H1 (cell line): ENCODE results near the gene TMEM126B. TPM values are rescaled to one million over a fixed set of nuclear protein-coding genes. Genes with fewer than 3 reads are reported as not detected.
A peak's percentile ranks its signal among the peaks of the same experiment; 100 is the strongest.

ENCODE experiments used
- CTCF ChIA-PET: fragments of 300-600 bp; sonication (Branson Sonifier 250); formaldehyde crosslinking; loops from one replicate; lab custom pipeline; 2021; ENCODE audit not compliant: partially characterized antibody; lab: Charles Lee
- POLR2A ChIA-PET: fragments of 300-600 bp; sonication (Branson Sonifier 250); formaldehyde crosslinking; loops from one replicate; lab custom pipeline; 2021; ENCODE audit warnings: inconsistent platforms; ENCODE audit not compliant: partially characterized antibody; lab: Charles Lee
- DNase-seq, 2 experiments: peaks; one replicate each; pipeline versions ENCODE4 v3.0.0 to v3.0.0-alpha.2; 2010 to 2022; ENCODE audit warnings: low spot score in 2 of 2, low read depth in 1 of 2, mixed read lengths in 1 of 2
- FAIRE-seq: peaks from 2 replicates; lab custom pipeline; 2011; peaks lifted over from hg19 to GRCh38; lab: Jason Lieb, UNC
- H2AFZ ChIP-seq: 2 replicates; pipeline ENCODE4 v1.8.1; 2012; ENCODE audit warnings: low read length, inconsistent platforms
- H2AK5ac ChIP-seq: 2 replicates; pipeline ENCODE4 v1.6.1; 2013; ENCODE audit warnings: low read depth, low read length
- H2BK120ac ChIP-seq: replicated peaks from 2 replicates; pipeline ENCODE3; 2013; ENCODE audit warnings: low read depth, low read length, inconsistent platforms
- H2BK12ac ChIP-seq: 2 replicates; pipeline ENCODE4 v1.6.1; 2013; ENCODE audit warnings: low read depth, low read length
- H2BK15ac ChIP-seq: 2 replicates; pipeline ENCODE4 v1.6.1; 2013; ENCODE audit warnings: low read length
- H2BK20ac ChIP-seq: 2 replicates; pipeline ENCODE4 v1.6.1; 2013; ENCODE audit warnings: low read length
- H2BK5ac ChIP-seq: 2 replicates; pipeline ENCODE4 v1.6.1; 2013; ENCODE audit warnings: low read depth, low read length
- H3K14ac ChIP-seq: 2 replicates; pipeline ENCODE4 v1.6.1; 2013; ENCODE audit warnings: inconsistent platforms; ENCODE audit not compliant: insufficient read length
- H3K18ac ChIP-seq: 2 replicates; pipeline ENCODE4 v1.6.1; 2013; ENCODE audit warnings: low read length; ENCODE audit errors: extremely low read depth
- H3K23ac ChIP-seq: 2 replicates; pipeline ENCODE4 v1.6.1; 2013; ENCODE audit warnings: inconsistent platforms; ENCODE audit not compliant: insufficient read length
- H3K23me2 ChIP-seq: 2 replicates; pipeline ENCODE4 v1.6.1; 2013; ENCODE audit warnings: low read depth, low read length
- H3K27ac ChIP-seq: 2 replicates; pipeline ENCODE4 v1.6.1; 2011; ENCODE audit warnings: low read depth, low read length, inconsistent platforms
- H3K27me3 ChIP-seq, 4 experiments: replicated peaks in 1 of 4; 1 replicate in 1 of 4; 2 replicates in 3 of 4; pipeline versions ENCODE4 v1.6.1 to v1.8.1; 2011 to 2013; ENCODE audit warnings: low read length in 3 of 4, mild to moderate bottlenecking in 3 of 4, inconsistent platforms in 2 of 4, mixed read lengths in 2 of 4, moderate library complexity in 1 of 4; ENCODE audit not compliant: control insufficient read depth in 3 of 4, insufficient read depth in 3 of 4; ENCODE audit errors: extremely low read depth in 1 of 4
- H3K36me3 ChIP-seq, 4 experiments: 2 replicates each; pipeline versions ENCODE4 v1.6.1 to v1.8.1; 2011 to 2013; ENCODE audit warnings: mild to moderate bottlenecking in 4 of 4, low read length in 3 of 4, moderate library complexity in 2 of 4, control low read depth in 1 of 4, inconsistent platforms in 1 of 4; ENCODE audit not compliant: insufficient read depth in 4 of 4, control insufficient read depth in 2 of 4
- H3K4ac ChIP-seq: replicated peaks from 2 replicates; pipeline ENCODE3; 2013; ENCODE audit warnings: low read length, low read depth, mixed read lengths, inconsistent platforms; ENCODE audit not compliant: insufficient read length
- H3K4me1 ChIP-seq, 4 experiments: replicated peaks in 1 of 4; 1 replicate in 1 of 4; 2 replicates in 3 of 4; pipeline versions ENCODE4 v1.6.1 to v1.8.1; 2011 to 2013; ENCODE audit warnings: low read length in 3 of 4, inconsistent platforms in 2 of 4, mixed read lengths in 1 of 4; ENCODE audit not compliant: insufficient read depth in 4 of 4, control insufficient read depth in 3 of 4
- H3K4me2 ChIP-seq, 2 experiments: 2 replicates each; pipeline versions ENCODE4 v1.6.1 to v1.8.1; 2011 to 2013; ENCODE audit warnings: low read depth in 2 of 2, low read length in 2 of 2, control low read depth in 1 of 2, inconsistent platforms in 1 of 2, mild to moderate bottlenecking in 1 of 2; ENCODE audit not compliant: insufficient read depth in 1 of 2
- H3K4me3 ChIP-seq, 4 experiments: fragments of 200-600, 300-600 bp in 1 of 4; sonication (generic), shearing (Covaris generic), sonication (Bioruptor Twin) in 1 of 4; 2 replicates each; pipeline versions ENCODE4 v1.5.1 to v1.8.1; 2011 to 2016; ENCODE audit warnings: low read length in 4 of 4, low read depth in 3 of 4, control low read depth in 2 of 4, inconsistent platforms in 2 of 4, mild to moderate bottlenecking in 2 of 4, mixed read lengths in 1 of 4, moderate library complexity in 1 of 4; ENCODE audit not compliant: insufficient read depth in 2 of 4; ENCODE audit errors: extremely low read depth in 1 of 4
- H3K56ac ChIP-seq: replicated peaks from 2 replicates; pipeline ENCODE3; 2013; ENCODE audit warnings: low read depth, mild to moderate bottlenecking, mixed read lengths, low read length, inconsistent platforms; ENCODE audit not compliant: insufficient read length
- H3K79me1 ChIP-seq: 2 replicates; pipeline ENCODE4 v1.6.1; 2013; ENCODE audit warnings: low read depth, low read length, control low read depth
- H3K79me2 ChIP-seq, 2 experiments: 2 replicates each; pipeline versions ENCODE4 v1.6.1 to v1.8.1; 2012 to 2013; ENCODE audit warnings: low read length in 2 of 2, mild to moderate bottlenecking in 2 of 2, inconsistent platforms in 1 of 2; ENCODE audit not compliant: insufficient read depth in 2 of 2, control insufficient read depth in 1 of 2
- H3K9ac ChIP-seq, 4 experiments: replicated peaks in 1 of 4; 1 replicate in 1 of 4; 2 replicates in 3 of 4; pipeline versions ENCODE4 v1.6.1 to v1.8.1; 2011 to 2013; ENCODE audit warnings: low read depth in 3 of 4, low read length in 3 of 4, control low read depth in 2 of 4, mild to moderate bottlenecking in 2 of 4, moderate library complexity in 2 of 4, inconsistent platforms in 1 of 4; ENCODE audit errors: extremely low read depth in 1 of 4
- H3K9me3 ChIP-seq, 2 experiments: 2 replicates each; pipeline versions ENCODE4 v1.6.1 to v1.8.1; 2012 to 2013; ENCODE audit warnings: mild to moderate bottlenecking in 2 of 2, moderate library complexity in 2 of 2, control low read depth in 1 of 2, inconsistent platforms in 1 of 2, low read depth in 1 of 2, low read length in 1 of 2, mixed read lengths in 1 of 2; ENCODE audit not compliant: insufficient read depth in 2 of 2
- H4K20me1 ChIP-seq, 2 experiments: replicated peaks in 1 of 2; 2 replicates each; pipeline versions ENCODE3 to v1.8.1; 2011 to 2013; ENCODE audit warnings: inconsistent platforms in 2 of 2, low read length in 2 of 2, mild to moderate bottlenecking in 1 of 2; ENCODE audit not compliant: insufficient read depth in 2 of 2, control insufficient read depth in 1 of 2
- H4K5ac ChIP-seq: 2 replicates; pipeline ENCODE4 v1.6.1; 2013; ENCODE audit warnings: low read length, low read depth, mixed read lengths, inconsistent platforms; ENCODE audit not compliant: insufficient read length
- H4K8ac ChIP-seq: 2 replicates; pipeline ENCODE4 v1.8.0; 2013; ENCODE audit warnings: mild to moderate bottlenecking, moderate library complexity, low read length, inconsistent platforms; ENCODE audit not compliant: insufficient read depth; ENCODE audit errors: extremely low read depth
- H4K91ac ChIP-seq: replicated peaks from 2 replicates; pipeline ENCODE3; 2013; ENCODE audit warnings: low read length, mixed read lengths, inconsistent platforms; ENCODE audit not compliant: insufficient read length
- CEBPB ChIP-seq: IDR thresholded peaks from 2 replicates; pipeline ENCODE4 v1.6.1; 2012; ENCODE audit warnings: low read depth, low read length
- NRF1 ChIP-seq: IDR thresholded peaks from 2 replicates; pipeline ENCODE4 v1.6.1; 2011; ENCODE audit warnings: mild to moderate bottlenecking, low read depth, low read length, improper control_type of control experiment
- WGBS, 2 experiments: shearing (Covaris generic) in 1 of 2; methylation state at CpG; one replicate each; pipeline versions ENCODE4 v1.1.6 to v1.1.7; 2013 to 2015; ENCODE audit warnings: low lambda C conversion rate in 2 of 2, mixed read lengths in 2 of 2, inconsistent platforms in 1 of 2, low coverage in 1 of 2, missing lambda C conversion rate in 1 of 2; ENCODE audit not compliant: insufficient replicate concordance in 2 of 2, insufficient coverage in 1 of 2, insufficient read length in 1 of 2; ENCODE audit errors: extremely low coverage in 1 of 2, missing lambda C conversion rate in 1 of 2; 5-methylcytosine and 5-hydroxymethylcytosine counted together
- polyA plus RNA-seq, 7 experiments: library from polyadenylated mRNA; depleted of rRNA in 3 of 7; stranded (reverse) in 5 of 7; unstranded in 2 of 7; fragments of >200 nt in 5 of 7; fragments of 200-250 nt in 2 of 7; gene quantifications; 1 replicate in 5 of 7; 2 replicates in 1 of 7; 4 replicates in 1 of 7; pipeline versions ENCODE4 v1.2.1 to v1.2.3, GENCODE V29; 2011 to 2013; ENCODE audit warnings: missing spikeins in 2 of 7, mixed read lengths in 2 of 7
- total RNA-seq: library from RNA; stranded (reverse); fragmentation: NEBNext Ultra II Directional; extraction: Animal tissue kit (Norgen Biotek cat#: 25700); gene quantifications from 2 replicates; pipeline ENCODE4 v1.2.1, GENCODE V29; 2021

Gene TMEM126B
- total and polyA plus RNA-seq, 2 of the 8 experiments (the other 6 are each of a cell fraction or from before 2014, with no cell fraction given) = 85.6 to 101 TPM

- H2AK5ac ChIP-seq = no peak overlapping the region
- no peaks in the 10 kb centered on the region for H4K20me1 ChIP-seq
- WGBS, 2 experiments = 89% methylated on average over 2 of the region's 2 CpGs; no CpG with 5 or more reads in 1 of the 2 experiments
- no peak for DNase-seq
- H3K4me1 ChIP-seq = peaks cover 0 to 3% (median 1%) of the 10 kb centered on the region in 4 experiments; a peak in 3 of 7 replicates
- no peak for FAIRE-seq
- H3K79me2 ChIP-seq = no peaks in the 10 kb centered on the region
- peak; percentile 77 for TF ChIP-seq CEBPB
- no peak for TF ChIP-seq NRF1
- no peak overlapping the region for H2BK120ac ChIP-seq
- 0 out of 4 replicates have a peak, but pooled peaks cover 0 to 2% of the 10 kb centered on the region in 2 experiments for H3K9me3 ChIP-seq
- H4K91ac ChIP-seq = no peak overlapping the region
- no peak overlapping the region for H2BK20ac ChIP-seq
- H4K5ac ChIP-seq = no peak overlapping the region
- H3K14ac ChIP-seq = no peak overlapping the region
- no peak overlapping the region for H2BK5ac ChIP-seq
- no peak overlapping the region for H3K56ac ChIP-seq
- H3K27ac ChIP-seq = no peak overlapping the region
- no peaks in the 10 kb centered on the region for H3K27me3 ChIP-seq
- no peak overlapping the region for H3K9ac ChIP-seq
- no peaks in the 10 kb centered on the region for H3K36me3 ChIP-seq
- H2BK15ac ChIP-seq = no peak overlapping the region
- ChIA-PET POLR2A (no interaction called here), CTCF (interaction anchor here (1.5 kb wide), 1 partner anchor 18 kb away, joined by 4 read pairs; no protein-coding TSS in a partner anchor)
- peaks cover 3% of the 10 kb centered on the region; the same call in 1 of the 2 replicates for H3K23me2 ChIP-seq
- H3K23ac ChIP-seq = no peak overlapping the region
- no peak overlapping the region for H4K8ac ChIP-seq
- H3K79me1 ChIP-seq = no peaks in the 10 kb centered on the region
- no peak overlapping the region for H2BK12ac ChIP-seq
- no peak overlapping the region for H2AFZ ChIP-seq
- no peak overlapping the region for H3K18ac ChIP-seq
- no peak overlapping the region for H3K4ac ChIP-seq
- H3K4me3 ChIP-seq = no peak overlapping the region
- H3K4me2 ChIP-seq = no peak overlapping the region
These were observed 25.7 kb upstream of the TMEM126B start for GRCh38 chr11:85602526-85603213.
